ENCODE results near the gene GSX1.

GSX1 gene

DNA sequence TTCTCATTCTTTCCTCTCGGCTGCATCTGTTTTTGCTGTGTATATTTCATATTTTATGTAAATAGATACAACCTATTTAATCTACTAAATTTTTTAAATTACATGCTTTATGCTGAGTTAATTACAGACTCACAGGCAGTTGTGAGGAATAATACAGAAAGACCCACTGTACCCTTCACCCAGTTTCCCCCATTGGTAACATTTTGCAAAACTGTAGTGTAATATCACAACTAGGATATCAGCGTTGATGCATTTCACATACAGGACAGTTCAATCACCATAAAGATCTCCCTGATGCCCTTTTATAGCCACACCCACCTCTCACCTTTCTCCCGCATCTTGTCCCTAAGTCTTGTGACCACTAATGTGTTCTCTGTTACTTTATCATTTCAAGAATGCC, 43.5 kb downstream of the GSX1 start:
- DNase-seq, result no peak

DNA sequence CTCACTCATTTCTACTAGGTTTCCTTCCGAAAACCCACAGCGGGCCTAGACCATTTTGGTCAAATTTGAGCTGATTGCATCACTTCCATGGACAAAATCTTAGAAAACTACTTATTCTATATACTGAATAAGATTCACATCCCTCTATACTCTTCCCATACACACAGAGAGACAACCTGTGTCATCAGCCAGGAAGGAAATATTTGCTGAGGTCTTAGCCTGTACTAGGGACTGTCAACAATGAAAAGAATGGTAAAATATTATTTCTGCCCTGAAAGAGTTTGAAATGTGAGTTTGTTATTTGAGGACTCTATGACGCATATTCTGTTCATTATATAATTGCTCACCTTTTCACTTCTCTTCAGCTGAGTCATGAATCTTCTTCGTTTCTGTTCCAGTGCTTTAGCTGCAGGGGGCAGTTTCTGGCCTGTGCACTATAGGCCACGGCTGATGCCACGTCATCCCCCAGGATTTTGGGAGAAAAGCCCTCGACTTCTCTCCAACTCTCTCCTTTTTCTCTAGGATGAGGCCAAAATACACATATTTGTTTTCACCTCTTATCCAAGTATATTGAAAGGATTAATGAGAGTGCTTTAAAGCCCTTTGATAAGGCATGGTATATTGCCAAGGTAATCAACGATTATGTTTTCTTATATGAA, 47.7 kb downstream of the GSX1 start:
- no peak for DNase-seq

DNA sequence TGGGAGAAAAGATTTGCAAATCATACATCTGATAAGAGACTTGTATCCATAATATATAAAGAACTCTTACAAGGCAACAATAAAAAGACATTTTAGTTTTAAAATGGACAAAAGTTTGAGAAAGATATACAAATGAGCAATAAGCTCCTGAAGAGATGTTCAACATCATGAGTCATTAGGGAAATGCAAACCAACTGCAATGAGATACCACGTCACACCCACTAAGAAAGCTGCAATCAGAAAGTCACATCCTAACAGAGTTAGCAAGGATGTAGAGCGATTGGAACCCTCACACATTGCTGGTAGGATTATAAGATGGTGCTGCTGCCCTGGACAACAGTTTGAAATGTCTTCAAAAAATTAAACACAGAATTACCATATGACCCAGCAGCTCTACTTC, 50.3 kb downstream of the GSX1 start:
- no peak for DNase-seq

Measured in suppressor macrophage treated with lipopolysaccharide for 4 hours (primary cell).